Measurements from ENCODE around the gene EIF4G3.

DNA sequence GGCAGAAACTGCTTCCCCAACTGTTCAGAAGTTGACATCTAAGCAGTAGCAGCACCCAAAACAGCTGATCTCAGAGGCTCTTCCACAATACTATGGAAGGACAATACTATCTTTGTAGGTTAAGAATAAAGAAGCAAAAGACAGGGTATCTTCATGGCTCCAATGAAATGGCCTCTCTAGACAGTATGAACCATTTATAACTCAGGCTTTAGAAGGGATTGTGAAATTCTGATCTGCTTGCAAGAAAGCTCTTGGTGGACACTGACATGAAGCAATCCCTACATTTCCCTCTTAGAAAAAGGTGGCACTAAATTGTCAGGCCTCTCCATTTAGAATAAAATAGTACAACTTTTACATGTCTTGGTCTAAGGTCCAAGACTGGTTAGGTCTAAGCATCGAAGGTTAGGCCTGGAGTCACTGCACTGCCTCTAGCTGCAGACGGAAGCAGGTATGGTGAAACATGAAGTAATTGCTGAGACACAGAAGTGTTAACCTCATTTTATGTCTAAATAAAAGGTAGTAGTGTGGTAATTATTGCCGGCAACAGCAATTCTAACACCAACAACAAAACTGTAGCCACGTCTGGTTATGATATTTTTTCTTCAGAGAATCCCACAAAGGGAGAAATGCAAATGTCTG is 339.0 kb downstream of the EIF4G3 start:
- TF ChIP-seq, protein P1, sequence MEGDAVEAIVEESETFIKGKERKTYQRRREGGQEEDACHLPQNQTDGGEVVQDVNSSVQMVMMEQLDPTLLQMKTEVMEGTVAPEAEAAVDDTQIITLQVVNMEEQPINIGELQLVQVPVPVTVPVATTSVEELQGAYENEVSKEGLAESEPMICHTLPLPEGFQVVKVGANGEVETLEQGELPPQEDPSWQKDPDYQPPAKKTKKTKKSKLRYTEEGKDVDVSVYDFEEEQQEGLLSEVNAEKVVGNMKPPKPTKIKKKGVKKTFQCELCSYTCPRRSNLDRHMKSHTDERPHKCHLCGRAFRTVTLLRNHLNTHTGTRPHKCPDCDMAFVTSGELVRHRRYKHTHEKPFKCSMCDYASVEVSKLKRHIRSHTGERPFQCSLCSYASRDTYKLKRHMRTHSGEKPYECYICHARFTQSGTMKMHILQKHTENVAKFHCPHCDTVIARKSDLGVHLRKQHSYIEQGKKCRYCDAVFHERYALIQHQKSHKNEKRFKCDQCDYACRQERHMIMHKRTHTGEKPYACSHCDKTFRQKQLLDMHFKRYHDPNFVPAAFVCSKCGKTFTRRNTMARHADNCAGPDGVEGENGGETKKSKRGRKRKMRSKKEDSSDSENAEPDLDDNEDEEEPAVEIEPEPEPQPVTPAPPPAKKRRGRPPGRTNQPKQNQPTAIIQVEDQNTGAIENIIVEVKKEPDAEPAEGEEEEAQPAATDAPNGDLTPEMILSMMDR (IDR thresholded peaks at IDR 0.05; ENCODE audit: low read depth, low read length, poor library complexity, severe bottlenecking), result no peak
- no peak for TF ChIP-seq EZH2phosphoT487 (IDR thresholded peaks at IDR 0.05; ENCODE audit: borderline replicate concordance, low read length)
